ENCODE measurements around the gene TMTC2. TPM values are rescaled to one million over a fixed set of nuclear protein-coding genes. Genes with fewer than 3 reads are reported as not detected.

Gene TMTC2
- total RNA-seq, 1 donor from 2014 or later, result 3.6 TPM

DNA sequence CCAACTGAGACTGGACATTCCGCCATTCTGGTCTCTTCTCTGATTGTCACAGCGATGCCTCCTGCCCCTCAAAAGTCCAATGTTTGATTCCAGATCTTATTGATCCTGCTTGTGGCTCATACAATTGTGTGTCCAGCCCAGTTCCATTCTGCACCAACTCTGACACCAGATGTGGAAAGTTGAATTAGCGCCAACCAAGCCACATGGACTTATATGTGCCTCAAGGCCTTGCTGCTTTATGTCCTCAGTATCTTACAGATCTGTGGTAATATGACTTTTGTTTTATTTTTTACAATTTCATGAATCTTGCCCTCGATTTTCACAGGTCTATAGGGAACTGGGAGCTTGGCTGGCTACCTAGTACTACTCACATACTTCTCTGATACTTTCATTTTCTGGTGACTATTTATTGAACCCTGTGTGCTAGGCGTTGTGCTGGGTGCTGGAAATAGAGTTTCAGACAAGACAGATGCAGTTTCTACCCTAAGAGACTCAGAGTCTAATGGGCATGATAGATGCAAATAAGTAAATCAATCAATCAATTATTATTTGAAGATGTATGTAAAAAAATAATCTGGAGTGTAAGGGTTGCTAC is 472.0 kb downstream of the TMTC2 start:
- TF ChIP-seq CTCF (IDR thresholded peaks at IDR 0.05; ENCODE audit: unreplicated experiment), result no peak
- Mint-ChIP-seq H3K9me3 (ENCODE audit: unreplicated experiment) (no peaks in the 10 kb centered on the region), H3K36me3 (ENCODE audit: low read depth, unreplicated experiment) (no peaks in the 10 kb centered on the region), H3K27me3 (ENCODE audit: unreplicated experiment) (no peaks in the 10 kb centered on the region), H3K4me1 (ENCODE audit: unreplicated experiment) (no peaks in the 10 kb centered on the region), H3K27ac (ENCODE audit: unreplicated experiment) (no peak overlapping the region), H3K4me3 (ENCODE audit: unreplicated experiment) (no peak overlapping the region)
- no peak for DNase-seq (ENCODE audit: low spot score)

DNA sequence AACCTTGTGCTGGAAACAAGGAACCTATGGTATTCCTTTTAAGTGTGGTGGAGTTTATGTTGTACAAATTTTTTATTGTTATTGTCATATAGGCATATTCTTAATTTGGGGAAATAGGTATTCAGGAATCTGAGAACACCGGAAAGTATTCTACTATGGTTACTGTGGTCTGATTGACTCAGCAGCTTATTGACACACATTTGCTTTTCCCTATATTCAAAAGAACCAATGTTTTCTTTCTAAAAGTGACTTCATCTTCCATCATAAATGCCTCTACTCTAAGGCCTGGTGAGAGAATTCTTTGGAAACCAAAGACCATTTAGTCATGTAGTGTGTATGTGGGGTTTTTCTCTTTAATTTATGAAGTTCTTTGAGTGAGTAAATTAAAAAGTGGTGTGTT is 474.8 kb downstream of the TMTC2 start:
- no peak overlapping the region for H3K4me3 Mint-ChIP-seq (ENCODE audit: unreplicated experiment)
- no peak for TF ChIP-seq CTCF (IDR thresholded peaks at IDR 0.05; ENCODE audit: unreplicated experiment)
- no peaks in the 10 kb centered on the region for H3K27me3 Mint-ChIP-seq (ENCODE audit: unreplicated experiment)
- no peak overlapping the region for H3K27ac Mint-ChIP-seq (ENCODE audit: unreplicated experiment)
- no peaks in the 10 kb centered on the region for H3K36me3 Mint-ChIP-seq (ENCODE audit: low read depth, unreplicated experiment)
- H3K4me1 Mint-ChIP-seq (ENCODE audit: unreplicated experiment), result no peaks in the 10 kb centered on the region
- no peak for DNase-seq (ENCODE audit: low spot score)
- H3K9me3 Mint-ChIP-seq (ENCODE audit: unreplicated experiment), result no peaks in the 10 kb centered on the region

DNA sequence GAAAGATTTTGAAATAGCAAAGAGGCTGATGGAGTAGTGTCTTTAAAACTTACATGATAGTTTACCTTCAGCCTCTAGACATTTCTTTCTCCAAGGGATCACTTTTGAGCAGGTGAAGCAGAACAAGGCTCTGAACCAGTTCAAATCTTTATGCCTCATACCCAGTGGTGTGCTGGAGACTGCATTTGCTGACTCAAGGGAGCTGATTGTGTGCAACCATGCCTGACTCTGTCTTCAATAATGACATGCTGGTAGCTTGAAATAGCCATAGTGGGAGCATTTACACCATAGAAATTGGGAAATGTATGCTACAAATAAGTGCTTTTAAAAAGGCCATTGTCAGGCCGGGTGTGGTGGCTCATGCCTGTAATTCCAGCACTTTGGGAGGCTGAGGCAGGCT is 482.0 kb downstream of the TMTC2 start:
- H3K27ac Mint-ChIP-seq (ENCODE audit: unreplicated experiment), result no peak overlapping the region
- no peaks in the 10 kb centered on the region for H3K27me3 Mint-ChIP-seq (ENCODE audit: unreplicated experiment)
- no peak overlapping the region for H3K4me3 Mint-ChIP-seq (ENCODE audit: unreplicated experiment)
- DNase-seq (ENCODE audit: low spot score), result no peak
- no peaks in the 10 kb centered on the region for H3K9me3 Mint-ChIP-seq (ENCODE audit: unreplicated experiment)
- no peak for TF ChIP-seq CTCF (IDR thresholded peaks at IDR 0.05; ENCODE audit: unreplicated experiment)
- H3K4me1 Mint-ChIP-seq (ENCODE audit: unreplicated experiment), result no peaks in the 10 kb centered on the region
- no peaks in the 10 kb centered on the region for H3K36me3 Mint-ChIP-seq (ENCODE audit: low read depth, unreplicated experiment)

DNA sequence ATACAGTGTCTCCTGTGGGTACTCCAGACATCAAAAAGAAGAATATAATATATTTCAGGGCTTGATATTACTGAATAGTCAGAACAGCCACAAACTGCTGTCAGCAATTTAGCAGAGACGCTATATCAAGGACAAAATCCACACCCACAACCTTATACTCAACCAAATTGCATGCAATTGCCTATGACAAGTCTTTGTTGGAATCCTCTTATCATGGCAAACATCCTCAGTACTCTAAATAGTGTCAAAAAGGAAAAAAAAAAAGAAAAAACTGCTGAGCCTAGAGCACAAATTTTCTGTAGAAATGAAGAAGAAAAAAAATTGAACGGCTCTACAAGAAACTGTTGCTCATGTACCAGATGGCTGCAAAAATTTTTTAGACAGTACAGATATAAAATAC is 485.7 kb downstream of the TMTC2 start:
- H3K36me3 Mint-ChIP-seq (ENCODE audit: low read depth, unreplicated experiment), result no peaks in the 10 kb centered on the region
- DNase-seq (ENCODE audit: low spot score), result no peak
- no peaks in the 10 kb centered on the region for H3K27me3 Mint-ChIP-seq (ENCODE audit: unreplicated experiment)
- no peak overlapping the region for H3K4me3 Mint-ChIP-seq (ENCODE audit: unreplicated experiment)
- H3K27ac Mint-ChIP-seq (ENCODE audit: unreplicated experiment), result no peak overlapping the region
- TF ChIP-seq CTCF (IDR thresholded peaks at IDR 0.05; ENCODE audit: unreplicated experiment), result no peak
- H3K4me1 Mint-ChIP-seq (ENCODE audit: unreplicated experiment), result no peaks in the 10 kb centered on the region
- H3K9me3 Mint-ChIP-seq (ENCODE audit: unreplicated experiment), result no peaks in the 10 kb centered on the region

DNA sequence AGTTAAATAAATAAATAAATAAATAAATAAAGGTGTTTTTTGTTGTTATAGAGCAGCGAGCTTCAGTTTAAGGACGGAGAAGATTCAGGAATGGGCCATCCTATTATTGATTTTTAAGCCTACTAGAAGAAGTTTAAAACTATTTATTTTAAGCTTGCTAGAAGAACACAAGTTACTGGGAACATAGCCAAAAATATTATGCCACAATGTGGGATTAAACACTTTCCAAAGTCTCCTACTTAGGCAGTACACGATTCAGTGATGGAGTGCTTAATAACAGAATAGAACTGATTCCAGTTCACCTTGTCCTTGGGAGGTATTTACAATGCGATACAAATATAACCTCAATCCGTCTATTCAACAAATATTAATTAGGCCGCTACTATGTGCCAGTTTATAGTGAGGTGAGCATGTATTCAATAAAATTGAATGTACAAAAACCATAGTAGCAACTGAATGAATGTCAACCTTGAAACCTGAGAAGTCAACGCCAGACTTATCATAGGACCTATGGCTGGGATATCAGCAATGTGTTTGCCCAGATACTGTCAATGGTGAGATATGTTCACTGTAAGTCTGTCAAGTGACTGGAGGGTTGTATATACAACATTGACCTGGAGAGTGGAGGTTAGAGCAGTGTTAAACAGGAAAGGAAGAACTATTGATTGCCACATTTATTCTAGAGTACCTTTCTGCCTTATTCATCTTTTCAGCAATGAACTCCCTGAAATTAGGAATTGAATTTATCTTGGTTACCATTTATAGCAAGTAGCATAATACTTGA is 486.4 kb downstream of the TMTC2 start:
- DNase-seq (ENCODE audit: low spot score), result no peak
- no peak for TF ChIP-seq CTCF (IDR thresholded peaks at IDR 0.05; ENCODE audit: unreplicated experiment)
- H3K9me3 Mint-ChIP-seq (ENCODE audit: unreplicated experiment), result no peaks in the 10 kb centered on the region
- H3K4me1 Mint-ChIP-seq (ENCODE audit: unreplicated experiment), result no peaks in the 10 kb centered on the region
- no peaks in the 10 kb centered on the region for H3K27me3 Mint-ChIP-seq (ENCODE audit: unreplicated experiment)
- no peaks in the 10 kb centered on the region for H3K36me3 Mint-ChIP-seq (ENCODE audit: low read depth, unreplicated experiment)
- H3K4me3 Mint-ChIP-seq (ENCODE audit: unreplicated experiment), result no peak overlapping the region
- H3K27ac Mint-ChIP-seq (ENCODE audit: unreplicated experiment), result no peak overlapping the region
